Prostate gland (tissue), 2 donors: ENCODE data around the gene SASS6. TPM values are rescaled to one million over a fixed set of nuclear protein-coding genes. Genes with fewer than 3 reads are reported as not detected.

Experiments
- DNase-seq: peaks from one replicate; pipeline ENCODE4 v3.0.0-alpha.2; 2019; ENCODE audit warnings: low spot score
- H3K27ac ChIP-seq, 2 donors: fragments of 200-600 bp; sonication (generic); 2 replicates each; pipeline ENCODE4 v1.5.1; 2017 to 2019
- H3K27me3 ChIP-seq: fragments of 200-600 bp; sonication (generic); replicated peaks from 2 replicates; pipeline ENCODE4 v1.5.1; 2019; ENCODE audit not compliant: insufficient read depth
- H3K36me3 ChIP-seq, 2 donors: fragments of 200-600 bp; sonication (generic); 1 replicate in 1 of 2; 2 replicates in 1 of 2; pipeline versions ENCODE4 v1.5.1 to v1.8.1; 2017 to 2019
- H3K4me1 ChIP-seq: fragments of 200-600 bp; sonication (generic); replicated peaks from 2 replicates; pipeline ENCODE4 v1.5.1; 2019
- H3K4me3 ChIP-seq, 2 donors: fragments of 200-600 bp; sonication (generic); 2 replicates each; pipeline ENCODE4 v1.5.1; 2017 to 2019
- H3K9me3 ChIP-seq: fragments of 200-600 bp; sonication (generic); 2 replicates; pipeline ENCODE4 v1.5.1; 2017
- POLR2A ChIP-seq: fragments of 450-650 bp; IDR thresholded peaks from one replicate; pipeline ENCODE4 v1.6.1; 2016; ENCODE audit warnings: antibody characterized with exemption, mild to moderate bottlenecking
- POLR2AphosphoS5 ChIP-seq: sonication (generic); formaldehyde crosslinking; IDR thresholded peaks from one replicate; pipeline ENCODE4 v1.6.1; 2017; ENCODE audit warnings: antibody characterized with exemption
- WGBS: methylation state at CpG from one replicate; pipeline ENCODE4 v1.1.5; 2018; 5-methylcytosine and 5-hydroxymethylcytosine counted together
- intact Hi-C: fragments of 100-400 bp; cut with DNase I; formaldehyde crosslinking; loops from one replicate; pipeline ENCODE4 v1.14.2; 2022
- total RNA-seq, 2 donors: library from RNA; depleted of rRNA; stranded (reverse); fragments of >200 nt; gene quantifications; one replicate each; pipeline ENCODE4 v1.1.0, GENCODE V29; 2016
- TF ChIP-seq, protein P1 (sequence below), 4 experiments: fragments of 200-600 bp in 2 of 4; fragments of 450-650 bp in 2 of 4; sonication (generic) in 2 of 4; IDR thresholded peaks; 1 replicate in 3 of 4; 2 replicates in 1 of 4; pipeline ENCODE4 v1.5.1; 2016 to 2019; ENCODE audit warnings: antibody characterized with exemption in 4 of 4, mild to moderate bottlenecking in 2 of 4, moderate library complexity in 2 of 4

The SASS6 gene
- total RNA-seq, 2 donors from 2014 or later: 4.0 to 6.2 TPM

DNA sequence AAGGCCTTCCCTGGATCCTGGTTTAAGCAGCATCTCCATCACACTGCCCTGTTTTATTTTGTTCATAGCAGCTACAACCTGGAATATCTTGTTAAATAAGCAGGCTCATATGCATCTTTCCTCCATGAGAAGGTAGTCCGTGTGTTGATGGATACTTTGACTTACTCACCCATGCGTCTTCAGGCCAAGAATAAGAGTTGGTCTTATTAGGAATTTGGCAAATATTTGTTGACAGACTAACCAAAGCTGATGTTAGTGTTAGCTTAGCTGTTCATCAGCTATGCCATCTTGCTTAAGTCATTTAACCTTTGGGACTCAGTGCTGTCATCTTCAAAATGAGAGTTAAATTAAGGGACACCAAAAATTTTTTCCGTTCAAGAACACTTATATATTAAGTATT, 59.2 kb downstream of the SASS6 start:
- DNase-seq: no peak
- no peaks in the 10 kb centered on the region for H3K27me3 ChIP-seq
- no peaks in the 10 kb centered on the region for H3K4me1 ChIP-seq
- intact Hi-C loops: no loop called here
- 87% methylated on average over 3 of the region's 3 CpGs for WGBS
- H3K27ac ChIP-seq: no peak overlapping the region
- H3K36me3 ChIP-seq: peaks cover 0 to 5% of the 10 kb centered on the region in 2 donors
- TF ChIP-seq POLR2AphosphoS5: no peak
- TF ChIP-seq, protein P1, sequence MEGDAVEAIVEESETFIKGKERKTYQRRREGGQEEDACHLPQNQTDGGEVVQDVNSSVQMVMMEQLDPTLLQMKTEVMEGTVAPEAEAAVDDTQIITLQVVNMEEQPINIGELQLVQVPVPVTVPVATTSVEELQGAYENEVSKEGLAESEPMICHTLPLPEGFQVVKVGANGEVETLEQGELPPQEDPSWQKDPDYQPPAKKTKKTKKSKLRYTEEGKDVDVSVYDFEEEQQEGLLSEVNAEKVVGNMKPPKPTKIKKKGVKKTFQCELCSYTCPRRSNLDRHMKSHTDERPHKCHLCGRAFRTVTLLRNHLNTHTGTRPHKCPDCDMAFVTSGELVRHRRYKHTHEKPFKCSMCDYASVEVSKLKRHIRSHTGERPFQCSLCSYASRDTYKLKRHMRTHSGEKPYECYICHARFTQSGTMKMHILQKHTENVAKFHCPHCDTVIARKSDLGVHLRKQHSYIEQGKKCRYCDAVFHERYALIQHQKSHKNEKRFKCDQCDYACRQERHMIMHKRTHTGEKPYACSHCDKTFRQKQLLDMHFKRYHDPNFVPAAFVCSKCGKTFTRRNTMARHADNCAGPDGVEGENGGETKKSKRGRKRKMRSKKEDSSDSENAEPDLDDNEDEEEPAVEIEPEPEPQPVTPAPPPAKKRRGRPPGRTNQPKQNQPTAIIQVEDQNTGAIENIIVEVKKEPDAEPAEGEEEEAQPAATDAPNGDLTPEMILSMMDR (IDR thresholded peaks at IDR 0.05): no peak
- no peak for TF ChIP-seq POLR2A
- H3K4me3 ChIP-seq: no peak overlapping the region
- no peaks in the 10 kb centered on the region for H3K9me3 ChIP-seq

DNA sequence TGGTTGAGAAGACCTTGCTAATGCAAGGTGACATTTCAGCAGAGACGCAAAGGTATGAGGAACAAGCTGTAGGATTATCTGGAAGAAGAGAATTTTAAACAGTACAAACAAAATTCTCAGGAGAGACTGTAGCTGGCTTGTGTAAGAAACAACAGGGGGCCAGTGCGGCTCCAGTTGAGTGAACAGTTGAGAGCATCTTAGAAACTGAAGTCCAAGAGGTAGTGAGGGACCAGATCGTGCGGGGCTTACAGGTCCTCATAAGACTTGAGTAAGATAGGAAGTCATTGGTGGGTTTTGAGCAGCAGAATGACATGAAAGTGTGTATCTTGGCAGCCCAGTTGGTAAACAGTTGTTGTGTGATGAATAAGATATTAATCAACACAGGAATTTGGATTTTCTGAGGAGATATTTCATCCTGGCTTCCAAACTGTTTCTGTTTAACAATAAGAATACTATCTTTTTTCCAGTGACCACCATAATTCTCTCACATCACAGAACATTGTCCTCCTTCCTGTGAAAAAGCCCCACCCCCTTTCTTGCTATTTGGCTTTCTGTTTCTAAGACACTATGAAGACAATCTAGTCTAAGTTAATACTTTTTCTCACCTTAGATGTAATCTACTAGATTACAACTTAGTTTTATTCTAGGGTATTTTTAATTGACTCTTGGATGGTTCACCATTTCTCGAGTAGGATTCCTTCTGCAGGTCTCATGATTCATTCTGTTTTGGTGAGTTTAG, 62.4 kb downstream of the SASS6 start:
- Histone ChIP-seq H3K27me3 (no peaks in the 10 kb centered on the region), H3K4me3 (no peak overlapping the region), H3K4me1 (no peaks in the 10 kb centered on the region), H3K27ac (no peak overlapping the region), H3K36me3 (no peaks in the 10 kb centered on the region), H3K9me3 (no peaks in the 10 kb centered on the region)
- intact Hi-C loops: no loop called here
- DNase-seq: no peak
- TF ChIP-seq POLR2AphosphoS5: no peak
- 96% methylated on average over 5 of the region's 5 CpGs for WGBS

DNA sequence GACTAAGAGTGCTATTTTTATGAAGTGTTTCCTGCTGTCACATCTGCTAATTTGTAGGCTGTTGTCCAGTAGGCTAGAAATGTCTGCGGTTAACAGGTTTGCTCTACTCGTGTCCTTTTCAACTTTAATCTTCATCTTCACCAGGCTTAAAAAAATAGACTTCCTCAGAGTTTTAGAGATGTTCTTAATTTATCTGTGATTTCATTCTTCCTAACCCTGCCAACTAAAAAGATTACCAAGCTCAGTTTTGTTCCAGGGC, 66.8 kb downstream of the SASS6 start:
- Histone ChIP-seq H3K27me3 (no peaks in the 10 kb centered on the region), H3K4me3 (no peak overlapping the region), H3K4me1 (no peaks in the 10 kb centered on the region), H3K9me3 (no peaks in the 10 kb centered on the region), H3K27ac (no peak overlapping the region), H3K36me3 (peaks cover 0 to 5% of the 10 kb centered on the region in 2 donors)
- intact Hi-C loops: no loop called here
- TF ChIP-seq POLR2A (no peak), POLR2AphosphoS5 (no peak)
- TF ChIP-seq, protein P1 (IDR thresholded peaks at IDR 0.05): no peak
- DNase-seq: no peak
- 88% methylated on average over 2 of the region's 2 CpGs for WGBS

DNA sequence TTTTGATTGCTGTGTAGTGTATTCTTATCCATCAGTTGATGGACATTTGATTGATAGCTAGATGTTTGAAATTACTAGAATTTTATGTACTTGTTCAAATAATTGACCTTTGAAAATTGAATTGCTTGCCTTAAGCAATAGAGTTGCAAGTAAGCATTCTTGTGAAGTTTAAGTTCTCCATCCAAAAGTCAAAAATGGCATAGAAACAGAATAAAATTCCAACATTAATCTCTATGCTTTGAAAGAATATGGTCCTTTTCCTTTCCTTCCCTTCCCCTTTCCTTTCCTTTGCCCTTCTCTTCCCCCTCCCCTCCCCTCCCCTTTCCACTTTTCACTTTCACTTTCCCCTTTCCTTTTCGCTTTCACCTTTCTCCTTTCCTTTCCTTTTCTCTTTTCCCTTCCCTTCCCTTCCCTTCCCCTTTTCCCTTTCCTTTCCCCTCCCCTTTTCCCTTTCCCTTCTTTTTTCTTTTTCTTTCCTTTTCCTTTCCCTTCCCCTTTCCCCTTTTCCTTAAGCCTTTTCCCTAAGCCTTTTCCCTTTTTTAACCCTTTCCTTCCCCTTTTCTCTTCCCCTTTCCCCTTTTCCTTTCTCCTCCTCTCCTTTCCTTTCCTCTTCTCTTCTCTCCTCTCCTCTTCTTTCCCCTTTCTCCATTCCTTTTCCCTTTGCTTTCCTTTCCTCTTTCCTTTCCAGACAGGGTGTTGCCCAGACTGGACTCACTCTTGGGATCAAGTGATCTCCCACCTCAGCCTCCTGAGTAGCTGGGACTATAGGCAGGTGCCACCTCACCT, 67.4 kb downstream of the SASS6 start:
- Histone ChIP-seq H3K9me3 (no peaks in the 10 kb centered on the region), H3K36me3 (peaks cover 0 to 5% of the 10 kb centered on the region in 2 donors), H3K4me3 (no peak overlapping the region), H3K4me1 (no peaks in the 10 kb centered on the region), H3K27ac (no peak overlapping the region), H3K27me3 (no peaks in the 10 kb centered on the region)
- 81% methylated on average over 1 of the region's 1 CpG for WGBS
- no peak for DNase-seq
- TF ChIP-seq POLR2A: no peak
- TF ChIP-seq, protein P1 (IDR thresholded peaks at IDR 0.05): no peak
- TF ChIP-seq POLR2AphosphoS5: no peak
- intact Hi-C loops: no loop called here

DNA sequence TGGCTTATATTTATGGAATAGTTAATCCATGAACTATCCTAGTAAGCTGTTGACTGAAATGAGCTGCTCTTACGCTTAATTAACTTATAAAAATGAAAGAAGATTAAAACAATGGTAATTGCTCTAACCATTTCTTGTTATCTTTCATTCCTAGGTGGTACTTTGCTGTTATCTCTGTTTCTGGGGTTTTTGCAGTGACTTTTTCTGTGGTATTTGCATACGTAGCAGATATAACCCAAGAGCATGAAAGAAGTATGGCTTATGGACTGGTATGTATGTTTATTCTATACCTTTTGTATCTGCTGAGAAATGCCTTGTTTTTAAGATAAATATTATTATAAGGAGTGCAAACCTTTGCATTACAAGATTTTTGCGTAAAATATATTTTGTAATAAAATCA, 71.0 kb downstream of the SASS6 start:
- 96% methylated on average over 3 of the region's 3 CpGs for WGBS
- no peak overlapping the region for H3K4me3 ChIP-seq
- H3K27me3 ChIP-seq: no peaks in the 10 kb centered on the region
- TF ChIP-seq, protein P1 (IDR thresholded peaks at IDR 0.05): no peak
- TF ChIP-seq POLR2AphosphoS5 (no peak), POLR2A (no peak)
- H3K4me1 ChIP-seq: no peaks in the 10 kb centered on the region
- H3K27ac ChIP-seq: no peak overlapping the region
- no peaks in the 10 kb centered on the region for H3K9me3 ChIP-seq
- H3K36me3 ChIP-seq: peaks cover 0 to 5% of the 10 kb centered on the region in 2 donors
- DNase-seq: no peak
- intact Hi-C loops: no loop called here
